ENCODE measurements around the gene SLC16A3. TPM values are rescaled to one million over a fixed set of nuclear protein-coding genes. Genes with fewer than 3 reads are reported as not detected.

Gene SLC16A3
- total RNA-seq, 2 experiments from 2014 or later, result 93.4 to 99.0 TPM

DNA sequence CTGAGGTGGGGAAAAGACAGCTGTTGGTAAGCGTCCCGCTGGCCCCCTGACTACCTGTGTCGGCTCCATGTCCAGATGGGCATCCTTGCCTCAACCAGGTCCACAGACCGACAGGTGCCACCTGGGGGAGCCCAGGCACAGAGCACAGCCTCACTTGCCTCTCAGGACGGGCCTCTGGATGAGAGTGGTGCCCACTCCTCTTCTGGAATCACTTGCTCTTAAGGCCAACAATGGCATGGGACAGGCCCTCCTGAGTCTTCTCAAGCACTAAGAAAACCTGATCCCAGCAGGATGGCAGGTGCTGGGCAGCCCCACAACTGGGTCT lies 17.2 kb downstream of the SLC16A3 start:
- no peak overlapping the region for H3K4me3 Mint-ChIP-seq
- no peaks in the 10 kb centered on the region for H3K9me3 ChIP-seq (ENCODE audit: control insufficient read depth in 1 of 2, insufficient read depth in 1 of 2, low read length in 2 of 2)
- no peaks in the 10 kb centered on the region for H3K27me3 ChIP-seq (ENCODE audit: control insufficient read depth in 1 of 2, insufficient read depth in 2 of 2, low read length in 2 of 2)
- CTCF ChIA-PET, result no interaction called here
- ATAC-seq (ENCODE audit: poor library complexity) (no peak), DNase-seq (no peak)
- H3K27ac ChIP-seq (ENCODE audit: low read depth in 1 of 2, low read length in 2 of 2), result no peak overlapping the region
- intact Hi-C loops (cut with DNase I, micrococcal nuclease), result no loop called here
- peaks cover 76% of the 10 kb centered on the region for H3K36me3 Mint-ChIP-seq (ENCODE audit: low read depth)
- peaks cover 31% of the 10 kb centered on the region for H3K4me1 Mint-ChIP-seq (ENCODE audit: low read depth)
- H3K27ac Mint-ChIP-seq, result no peak overlapping the region
- peaks cover 51% of the 10 kb centered on the region for H3K4me1 ChIP-seq (ENCODE audit: insufficient read depth, low read length)
- H3K36me3 ChIP-seq (ENCODE audit: insufficient read depth, low read length), result peaks cover 90% of the 10 kb centered on the region
- H3K9me3 Mint-ChIP-seq, result no peaks in the 10 kb centered on the region
- TF ChIP-seq, protein P1, sequence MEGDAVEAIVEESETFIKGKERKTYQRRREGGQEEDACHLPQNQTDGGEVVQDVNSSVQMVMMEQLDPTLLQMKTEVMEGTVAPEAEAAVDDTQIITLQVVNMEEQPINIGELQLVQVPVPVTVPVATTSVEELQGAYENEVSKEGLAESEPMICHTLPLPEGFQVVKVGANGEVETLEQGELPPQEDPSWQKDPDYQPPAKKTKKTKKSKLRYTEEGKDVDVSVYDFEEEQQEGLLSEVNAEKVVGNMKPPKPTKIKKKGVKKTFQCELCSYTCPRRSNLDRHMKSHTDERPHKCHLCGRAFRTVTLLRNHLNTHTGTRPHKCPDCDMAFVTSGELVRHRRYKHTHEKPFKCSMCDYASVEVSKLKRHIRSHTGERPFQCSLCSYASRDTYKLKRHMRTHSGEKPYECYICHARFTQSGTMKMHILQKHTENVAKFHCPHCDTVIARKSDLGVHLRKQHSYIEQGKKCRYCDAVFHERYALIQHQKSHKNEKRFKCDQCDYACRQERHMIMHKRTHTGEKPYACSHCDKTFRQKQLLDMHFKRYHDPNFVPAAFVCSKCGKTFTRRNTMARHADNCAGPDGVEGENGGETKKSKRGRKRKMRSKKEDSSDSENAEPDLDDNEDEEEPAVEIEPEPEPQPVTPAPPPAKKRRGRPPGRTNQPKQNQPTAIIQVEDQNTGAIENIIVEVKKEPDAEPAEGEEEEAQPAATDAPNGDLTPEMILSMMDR (IDR thresholded peaks at IDR 0.05), result no peak
- no peak overlapping the region for H3K4me3 ChIP-seq (ENCODE audit: low read length)
- H3K27me3 Mint-ChIP-seq, result no peaks in the 10 kb centered on the region
- POLR2A ChIA-PET, result no interaction called here

DNA sequence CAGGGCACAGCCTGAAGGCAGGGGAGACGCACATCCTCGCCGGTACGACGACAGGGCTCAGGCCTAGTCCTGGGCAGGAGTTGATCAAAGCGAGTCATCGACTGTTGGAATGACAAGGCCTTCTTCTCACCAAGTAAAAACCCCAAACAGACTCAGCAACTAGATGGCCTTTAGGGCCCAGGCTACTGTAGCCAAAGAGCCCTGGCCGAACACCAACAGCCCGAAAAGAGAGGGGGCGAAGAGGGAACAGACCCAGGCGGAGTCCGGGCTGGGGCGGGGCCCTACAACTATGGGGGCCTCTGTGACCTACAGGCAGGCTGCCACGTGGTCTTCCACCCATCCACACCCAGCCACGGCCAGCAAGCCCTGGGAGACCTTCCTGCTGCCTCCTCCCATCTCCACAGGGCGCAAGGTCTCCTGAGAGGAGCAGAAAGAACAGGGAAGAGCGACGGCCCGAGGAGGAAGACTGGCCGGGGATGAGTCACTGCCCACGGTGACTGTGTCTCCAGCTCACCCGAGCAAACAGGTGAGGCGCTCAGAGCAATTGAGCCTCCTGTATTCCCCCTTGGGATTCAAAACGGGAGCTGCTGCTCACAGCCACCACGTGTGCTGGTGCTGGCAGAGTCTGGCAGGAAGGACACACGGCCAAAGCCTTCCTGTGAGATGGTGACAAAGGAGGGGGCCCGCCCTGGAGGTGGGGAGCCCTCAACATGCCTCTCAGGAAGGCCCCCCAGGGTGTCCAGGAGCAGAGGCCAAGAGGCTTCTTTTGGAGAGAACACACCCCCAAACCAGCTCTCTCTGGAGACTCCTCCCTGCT lies 17.7 kb downstream of the SLC16A3 start:
- DNase-seq, result no peak
- H3K36me3 ChIP-seq (ENCODE audit: insufficient read depth, low read length), result peaks cover 92% of the 10 kb centered on the region
- intact Hi-C loops (cut with DNase I, micrococcal nuclease), result no loop called here
- Mint-ChIP-seq H3K27ac (peak overlapping the region; percentile 53), H3K4me1 (ENCODE audit: low read depth) (peaks cover 26% of the 10 kb centered on the region), H3K9me3 (no peaks in the 10 kb centered on the region), H3K4me3 (peak overlapping the region; percentile 45), H3K27me3 (no peaks in the 10 kb centered on the region), H3K36me3 (ENCODE audit: low read depth) (peaks cover 79% of the 10 kb centered on the region)
- TF ChIP-seq, protein P1 (IDR thresholded peaks at IDR 0.05), result no peak
- no peaks in the 10 kb centered on the region for H3K27me3 ChIP-seq (ENCODE audit: control insufficient read depth in 1 of 2, insufficient read depth in 2 of 2, low read length in 2 of 2)
- CTCF ChIA-PET, result no interaction called here
- peaks cover 48% of the 10 kb centered on the region for H3K4me1 ChIP-seq (ENCODE audit: insufficient read depth, low read length)
- POLR2A ChIA-PET, result no interaction called here
- H3K27ac ChIP-seq (ENCODE audit: low read depth in 1 of 2, low read length in 2 of 2), result no peak overlapping the region
- H3K9me3 ChIP-seq (ENCODE audit: control insufficient read depth in 1 of 2, insufficient read depth in 1 of 2, low read length in 2 of 2), result no peaks in the 10 kb centered on the region
- no peak for ATAC-seq (ENCODE audit: poor library complexity)
- no peak overlapping the region for H3K4me3 ChIP-seq (ENCODE audit: low read length)

DNA sequence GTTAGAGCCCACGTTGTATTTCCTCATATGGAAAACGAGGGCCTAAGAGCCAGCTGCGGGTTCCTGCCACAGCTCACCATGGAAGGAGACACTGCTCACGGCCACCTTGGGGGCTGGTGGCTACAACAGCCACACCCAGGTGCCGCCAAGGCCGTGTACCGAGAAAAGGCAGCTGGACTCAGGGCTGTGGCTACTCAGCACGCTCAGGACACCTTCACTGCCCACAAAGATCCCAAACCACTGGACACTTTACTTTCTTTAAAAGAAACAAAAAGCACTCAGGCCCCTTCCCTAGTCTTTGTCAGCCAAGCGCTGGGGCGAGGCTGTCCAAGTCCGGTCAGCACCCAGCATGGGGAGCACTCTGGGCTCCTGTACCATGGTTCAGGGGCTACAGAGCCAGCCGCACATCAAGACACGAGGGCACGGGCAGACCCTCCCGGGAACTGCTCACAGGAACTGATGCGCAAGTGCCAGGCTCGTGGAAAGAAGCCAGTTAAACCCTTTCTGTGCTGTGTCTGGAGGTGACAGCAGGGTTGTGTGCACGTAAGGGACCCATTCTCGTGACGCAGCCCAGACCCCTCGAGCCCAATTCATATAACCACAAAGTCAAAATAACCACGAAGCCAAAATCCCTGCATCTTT lies 18.5 kb downstream of the SLC16A3 start:
- Mint-ChIP-seq H3K9me3 (no peaks in the 10 kb centered on the region), H3K4me1 (ENCODE audit: low read depth) (peaks cover 21% of the 10 kb centered on the region), H3K36me3 (ENCODE audit: low read depth) (peaks cover 79% of the 10 kb centered on the region), H3K27ac (peak overlapping the region; percentile 53), H3K4me3 (no peak overlapping the region), H3K27me3 (no peaks in the 10 kb centered on the region)
- DNase-seq, result no peak
- CTCF ChIA-PET, result no interaction called here
- no peaks in the 10 kb centered on the region for H3K27me3 ChIP-seq (ENCODE audit: control insufficient read depth in 1 of 2, insufficient read depth in 2 of 2, low read length in 2 of 2)
- peaks cover 41% of the 10 kb centered on the region for H3K4me1 ChIP-seq (ENCODE audit: insufficient read depth, low read length)
- peaks cover 98% of the 10 kb centered on the region for H3K36me3 ChIP-seq (ENCODE audit: insufficient read depth, low read length)
- TF ChIP-seq, protein P1 (IDR thresholded peaks at IDR 0.05), result no peak
- no peak for ATAC-seq (ENCODE audit: poor library complexity)
- POLR2A ChIA-PET, result no interaction called here
- intact Hi-C loops (cut with DNase I, micrococcal nuclease), result no loop called here
- no peak overlapping the region for H3K27ac ChIP-seq (ENCODE audit: low read depth in 1 of 2, low read length in 2 of 2)
- H3K4me3 ChIP-seq (ENCODE audit: low read length), result no peak overlapping the region
- H3K9me3 ChIP-seq (ENCODE audit: control insufficient read depth in 1 of 2, insufficient read depth in 1 of 2, low read length in 2 of 2), result no peaks in the 10 kb centered on the region
